Skeletal muscle satellite cell (primary cell): Measurements from ENCODE around the gene WDR5B. TPM values are rescaled to one million over a fixed set of nuclear protein-coding genes. Genes with fewer than 3 reads are reported as not detected.

ENCODE experiments used
- H3K27me3 ChIP-seq: 2 replicates; pipeline ENCODE4 v1.7.0; 2013; ENCODE audit warnings: low read length; ENCODE audit not compliant: control insufficient read depth, insufficient read depth
- H3K36me3 ChIP-seq: 2 replicates; pipeline ENCODE4 v1.7.0; 2013; ENCODE audit warnings: mild to moderate bottlenecking, control low read depth, low read length; ENCODE audit not compliant: insufficient read depth
- H3K4me1 ChIP-seq: 2 replicates; pipeline ENCODE4 v1.7.0; 2013; ENCODE audit warnings: low read length; ENCODE audit not compliant: control insufficient read depth, insufficient read depth
- H3K4me2 ChIP-seq: 2 replicates; pipeline ENCODE4 v1.7.0; 2013; ENCODE audit warnings: mild to moderate bottlenecking, low read length
- H3K4me3 ChIP-seq: 2 replicates; pipeline ENCODE4 v1.7.0; 2013; ENCODE audit warnings: low read length
- H3K9ac ChIP-seq: 2 replicates; pipeline ENCODE4 v1.7.0; 2013; ENCODE audit warnings: mild to moderate bottlenecking, low read depth, low read length, moderate library complexity
- H3K9me3 ChIP-seq: replicated peaks from 2 replicates; pipeline ENCODE4 v1.7.0; 2013; ENCODE audit warnings: mild to moderate bottlenecking, control low read depth, low read length
- small RNA-seq: library from RNA; depleted of rRNA; stranded (forward); fragments of <200 nt; gene quantifications from one replicate; pipeline ENCODE3, GENCODE V24; 2012

The WDR5B gene

DNA sequence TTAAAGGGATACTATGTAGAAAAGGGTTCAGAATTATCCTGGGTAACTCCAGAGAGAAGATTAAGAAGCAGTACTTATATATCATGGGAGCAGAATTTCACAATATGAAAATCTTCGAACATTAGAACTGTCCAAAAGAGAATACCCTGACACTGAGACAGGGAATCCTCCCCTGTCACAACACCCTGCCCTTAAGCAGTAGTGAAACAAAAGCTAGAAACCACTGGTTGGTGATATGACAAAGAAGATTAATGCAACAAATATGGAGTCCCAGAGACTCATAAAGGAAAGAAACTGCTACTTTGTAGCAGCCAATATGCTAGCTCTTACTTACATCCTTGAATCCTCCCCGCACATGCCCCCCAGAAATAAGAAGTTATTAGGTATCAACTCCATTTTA, 51.4 kb downstream of the WDR5B start:
- Histone ChIP-seq H3K9ac (no peak overlapping the region), H3K27me3 (no peaks in the 10 kb centered on the region), H3K4me3 (no peak overlapping the region), H3K4me2 (no peak overlapping the region), H3K4me1 (peaks cover 7% of the 10 kb centered on the region), H3K9me3 (no peaks in the 10 kb centered on the region), H3K36me3 (peaks cover 29% of the 10 kb centered on the region)

Small RNAs within 50 kb of the gene (small RNA-seq; reads per million reads assigned to genes)
- not detected for gene AC083798.1
